ENCODE measurements around the gene DNAJC16.
"Not testable (repeated sequence)": the region's sequence is repeated elsewhere in the genome, so short reads cannot be mapped to it uniquely, and the experiment has no call there.

The DNAJC16 gene

GRCh38 chr1:15584489-15585363, 58.1 kb downstream of the DNAJC16 start, which contains the start of gene AGMAT:
Gene AGMAT (minus strand): TSS chr1:15585051. CDS start chr1:15584967, 84 bp downstream.
- peak; percentile 42 for TF ChIP-seq CTCF (IDR thresholded peaks at IDR 0.05; ENCODE audit: low read depth, low read length)
- peak; percentile 31 to 32 for DNase-seq (ENCODE audit: low read depth in 2 of 2)
- peak within 1 kb of the TSS; percentile 39 to 50 for H3K4me3 ChIP-seq (replicated peaks in 1 of 2; ENCODE audit: low read depth in 2 of 2, low read length in 2 of 2)

- no peak overlapping the region for H3K4me3 ChIP-seq (replicated peaks in 1 of 2; ENCODE audit: low read depth in 2 of 2, low read length in 2 of 2)
- no peak for TF ChIP-seq CTCF (IDR thresholded peaks at IDR 0.05; ENCODE audit: low read depth, low read length)
- no peak for DNase-seq (ENCODE audit: low read depth in 2 of 2)
Observed at GRCh38 chr1:15592285-15592684, 65.6 kb downstream of the DNAJC16 start.

GRCh38 chr1:15595809-15596617, 69.4 kb downstream of the DNAJC16 start:
- H3K4me3 ChIP-seq (replicated peaks in 1 of 2; ENCODE audit: low read depth in 2 of 2, low read length in 2 of 2), result no peak overlapping the region
- no peak for DNase-seq (ENCODE audit: low read depth in 2 of 2)
- no peak for TF ChIP-seq CTCF (IDR thresholded peaks at IDR 0.05; ENCODE audit: low read depth, low read length)

- TF ChIP-seq CTCF (IDR thresholded peaks at IDR 0.05; ENCODE audit: low read depth, low read length), result no peak
- no peak overlapping the region for H3K4me3 ChIP-seq (replicated peaks in 1 of 2; ENCODE audit: low read depth in 2 of 2, low read length in 2 of 2)
- DNase-seq (ENCODE audit: low read depth in 2 of 2), result no peak
Observed at GRCh38 chr1:15598436-15598835, 71.8 kb downstream of the DNAJC16 start.

GRCh38 chr1:15603050-15603965, 76.7 kb downstream of the DNAJC16 start:
- TF ChIP-seq CTCF (IDR thresholded peaks at IDR 0.05; ENCODE audit: low read depth, low read length), result no peak
- DNase-seq (ENCODE audit: low read depth in 2 of 2), result peak; percentile 95 to 97
- H3K4me3 ChIP-seq (replicated peaks in 1 of 2; ENCODE audit: low read depth in 2 of 2, low read length in 2 of 2), result peak overlapping the region; percentile 75 to 88

GRCh38 chr1:15603966-15604282, 77.3 kb downstream of the DNAJC16 start:
- peak overlapping the region; percentile 75 to 88 for H3K4me3 ChIP-seq (replicated peaks in 1 of 2; ENCODE audit: low read depth in 2 of 2, low read length in 2 of 2)

GRCh38 chr1:15604400-15604799, 77.8 kb downstream of the DNAJC16 start:
- not testable (repeated sequence) for H3K4me3 ChIP-seq (replicated peaks in 1 of 2; ENCODE audit: low read depth in 2 of 2, low read length in 2 of 2); DNase-seq (ENCODE audit: low read depth in 2 of 2)

More at GRCh38 chr1:15603966-15604282, 77.3 kb downstream of the DNAJC16 start:
- DNase-seq (ENCODE audit: low read depth in 2 of 2), result not testable (repeated sequence)
